Measurements from ENCODE around the gene OR5F1. TPM values are rescaled to one million over a fixed set of nuclear protein-coding genes. Genes with fewer than 3 reads are reported as not detected.

The OR5F1 gene
- total RNA-seq, 4 donors from 2014 or later = not detected

- no peak overlapping the region for H3K4me3 ChIP-seq
- no peaks in the 10 kb centered on the region for H3K27me3 ChIP-seq
- WGBS, 2 donors (ENCODE audit: low coverage in 1 of 2) = 92% methylated on average over 3 of the region's 3 CpGs; no CpG with 5 or more reads in 1 of the 2 donors
- in situ Hi-C loops (cut with MboI; ENCODE audit: low pct_ligation_motif_present in 1 of 4, low pct_unique_long_range_greater_than_20kb in 1 of 4, low sequenced_read_pairs in 3 of 4) (no loop called here), intact Hi-C loops (cut with DNase I; ENCODE audit: low total_unique reads) (no loop called here)
- TF ChIP-seq POLR2AphosphoS5 (IDR thresholded peaks at IDR 0.05) = no peak
- TF ChIP-seq EP300 (IDR thresholded peaks at IDR 0.05; ENCODE audit: low read depth) = no peak
- TF ChIP-seq, protein P1, sequence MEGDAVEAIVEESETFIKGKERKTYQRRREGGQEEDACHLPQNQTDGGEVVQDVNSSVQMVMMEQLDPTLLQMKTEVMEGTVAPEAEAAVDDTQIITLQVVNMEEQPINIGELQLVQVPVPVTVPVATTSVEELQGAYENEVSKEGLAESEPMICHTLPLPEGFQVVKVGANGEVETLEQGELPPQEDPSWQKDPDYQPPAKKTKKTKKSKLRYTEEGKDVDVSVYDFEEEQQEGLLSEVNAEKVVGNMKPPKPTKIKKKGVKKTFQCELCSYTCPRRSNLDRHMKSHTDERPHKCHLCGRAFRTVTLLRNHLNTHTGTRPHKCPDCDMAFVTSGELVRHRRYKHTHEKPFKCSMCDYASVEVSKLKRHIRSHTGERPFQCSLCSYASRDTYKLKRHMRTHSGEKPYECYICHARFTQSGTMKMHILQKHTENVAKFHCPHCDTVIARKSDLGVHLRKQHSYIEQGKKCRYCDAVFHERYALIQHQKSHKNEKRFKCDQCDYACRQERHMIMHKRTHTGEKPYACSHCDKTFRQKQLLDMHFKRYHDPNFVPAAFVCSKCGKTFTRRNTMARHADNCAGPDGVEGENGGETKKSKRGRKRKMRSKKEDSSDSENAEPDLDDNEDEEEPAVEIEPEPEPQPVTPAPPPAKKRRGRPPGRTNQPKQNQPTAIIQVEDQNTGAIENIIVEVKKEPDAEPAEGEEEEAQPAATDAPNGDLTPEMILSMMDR (IDR thresholded peaks at IDR 0.05) = no peak
- TF ChIP-seq POLR2A (IDR thresholded peaks at IDR 0.05) = no peak
- no peak for DNase-seq
- H3K9me3 ChIP-seq = no peaks in the 10 kb centered on the region
- H3K27ac ChIP-seq = no peak overlapping the region
- no peaks in the 10 kb centered on the region for H3K36me3 ChIP-seq
- H3K4me1 ChIP-seq = no peaks in the 10 kb centered on the region
Observed at GRCh38 chr11:55970935-55971334, 23.5 kb downstream of the OR5F1 start.

GRCh38 chr11:55969845-55970244, 24.6 kb downstream of the OR5F1 start, which contains the start of gene OR10AG1:
Gene OR10AG1, minus strand, starts transcription at chr11:55969945. Its CDS starts 38 bp downstream, at chr11:55969907.
- intact Hi-C loops (cut with DNase I; ENCODE audit: low total_unique reads) = no loop called here
- WGBS, 2 donors (ENCODE audit: low coverage in 1 of 2) = 75 to 88% methylated on average over 2 of the region's 2 CpGs

DNA sequence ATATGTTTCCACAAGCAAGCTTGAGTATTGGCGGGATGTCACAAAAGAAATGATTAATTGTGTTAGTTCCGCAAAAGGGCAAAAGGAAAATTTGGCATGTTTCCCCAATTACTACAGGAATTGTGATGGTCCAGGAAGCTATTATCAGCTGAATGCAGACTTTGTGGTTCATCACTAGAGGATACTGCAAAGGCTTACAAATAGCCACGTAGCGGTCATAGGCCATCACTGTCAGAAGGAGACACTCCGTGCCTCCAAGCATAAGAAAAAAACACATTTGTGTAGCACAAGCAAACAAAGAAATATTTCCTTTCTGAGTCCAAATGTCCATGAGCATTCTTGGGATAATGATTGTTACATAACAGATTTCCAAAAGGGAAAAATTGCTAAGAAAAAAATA, 26.5 kb downstream of the OR5F1 start:
- Histone ChIP-seq H3K4me1 (no peaks in the 10 kb centered on the region), H3K4me3 (no peak overlapping the region), H3K36me3 (no peaks in the 10 kb centered on the region), H3K9me3 (no peaks in the 10 kb centered on the region), H3K27ac (no peak overlapping the region), H3K27me3 (no peaks in the 10 kb centered on the region)
- WGBS, 2 donors (ENCODE audit: low coverage in 1 of 2) = 70 to 83% methylated on average over 5 of the region's 5 CpGs
- no peak for TF ChIP-seq EP300 (IDR thresholded peaks at IDR 0.05; ENCODE audit: low read depth)
- TF ChIP-seq POLR2AphosphoS5 (IDR thresholded peaks at IDR 0.05) = no peak
- TF ChIP-seq POLR2A (IDR thresholded peaks at IDR 0.05) = no peak
- TF ChIP-seq, protein P1 (IDR thresholded peaks at IDR 0.05) = no peak
- no peak for DNase-seq
- intact Hi-C loops (cut with DNase I; ENCODE audit: low total_unique reads) (no loop called here), in situ Hi-C loops (cut with MboI; ENCODE audit: low pct_ligation_motif_present in 1 of 4, low pct_unique_long_range_greater_than_20kb in 1 of 4, low sequenced_read_pairs in 3 of 4) (no loop called here)

More at GRCh38 chr11:55969845-55970244, 24.6 kb downstream of the OR5F1 start, which contains the start of gene OR10AG1:
- H3K4me1 ChIP-seq = no peaks in the 10 kb centered on the region
- H3K4me3 ChIP-seq = no peak within 1 kb of the TSS
- H3K27ac ChIP-seq = no peak within 1 kb of the TSS
- no peaks in the 10 kb centered on the region for H3K9me3 ChIP-seq
- TF ChIP-seq, protein P1 (IDR thresholded peaks at IDR 0.05) = no peak
- TF ChIP-seq POLR2AphosphoS5 (IDR thresholded peaks at IDR 0.05) (no peak), POLR2A (IDR thresholded peaks at IDR 0.05) (no peak), EP300 (IDR thresholded peaks at IDR 0.05; ENCODE audit: low read depth) (no peak)
- H3K36me3 ChIP-seq = no peaks in the 10 kb centered on the region
- no peaks in the 10 kb centered on the region for H3K27me3 ChIP-seq
- DNase-seq = no peak
- in situ Hi-C loops (cut with MboI; ENCODE audit: low pct_ligation_motif_present in 1 of 4, low pct_unique_long_range_greater_than_20kb in 1 of 4, low sequenced_read_pairs in 3 of 4) = no loop called here

DNA sequence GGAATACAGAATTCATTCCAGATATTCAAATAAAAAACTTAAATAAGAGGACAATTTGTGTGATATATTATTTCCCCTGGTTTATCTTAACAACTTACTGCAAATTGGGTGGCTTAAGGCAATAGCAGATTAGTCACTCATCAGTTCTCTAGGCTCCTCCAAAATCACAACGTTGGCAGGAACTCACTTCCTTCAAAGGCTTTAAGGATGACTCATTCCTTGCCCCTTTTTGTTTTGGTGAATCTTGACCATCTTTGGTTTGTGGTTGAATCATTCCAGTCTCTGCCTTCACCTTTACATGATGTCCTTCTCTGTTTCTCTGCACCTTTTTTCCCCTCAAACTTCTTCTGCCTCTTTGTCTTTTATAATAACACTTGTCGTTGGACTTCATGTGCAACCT, 28.0 kb downstream of the OR5F1 start:
- Histone ChIP-seq H3K4me1 (no peaks in the 10 kb centered on the region), H3K27ac (no peak overlapping the region), H3K9me3 (no peaks in the 10 kb centered on the region), H3K4me3 (no peak overlapping the region), H3K36me3 (no peaks in the 10 kb centered on the region), H3K27me3 (no peaks in the 10 kb centered on the region)
- 70 to 100% methylated on average over 1 to 2 of the region's 2 CpGs for WGBS, 2 donors (ENCODE audit: low coverage in 1 of 2)
- intact Hi-C loops (cut with DNase I; ENCODE audit: low total_unique reads) (no loop called here), in situ Hi-C loops (cut with MboI; ENCODE audit: low pct_ligation_motif_present in 1 of 4, low pct_unique_long_range_greater_than_20kb in 1 of 4, low sequenced_read_pairs in 3 of 4) (no loop called here)
- no peak for TF ChIP-seq POLR2AphosphoS5 (IDR thresholded peaks at IDR 0.05)
- TF ChIP-seq, protein P1 (IDR thresholded peaks at IDR 0.05) = no peak
- no peak for DNase-seq

Data from transverse colon (tissue), 4 donors.